GDM1 (cell line): ENCODE data around the gene MESP2.
"Not testable (repeated sequence)": the region's sequence is repeated elsewhere in the genome, so short reads cannot be mapped to it uniquely, and the experiment has no call there.

ENCODE experiments used
- DNase-seq: peaks from one replicate; lab custom pipeline; 2025; lab: John Stamatoyannopoulos, UW

The MESP2 gene

GRCh38 chr15:89781055-89781454 lies 4.9 kb downstream of the MESP2 start:
- DNase-seq = no peak

DNA sequence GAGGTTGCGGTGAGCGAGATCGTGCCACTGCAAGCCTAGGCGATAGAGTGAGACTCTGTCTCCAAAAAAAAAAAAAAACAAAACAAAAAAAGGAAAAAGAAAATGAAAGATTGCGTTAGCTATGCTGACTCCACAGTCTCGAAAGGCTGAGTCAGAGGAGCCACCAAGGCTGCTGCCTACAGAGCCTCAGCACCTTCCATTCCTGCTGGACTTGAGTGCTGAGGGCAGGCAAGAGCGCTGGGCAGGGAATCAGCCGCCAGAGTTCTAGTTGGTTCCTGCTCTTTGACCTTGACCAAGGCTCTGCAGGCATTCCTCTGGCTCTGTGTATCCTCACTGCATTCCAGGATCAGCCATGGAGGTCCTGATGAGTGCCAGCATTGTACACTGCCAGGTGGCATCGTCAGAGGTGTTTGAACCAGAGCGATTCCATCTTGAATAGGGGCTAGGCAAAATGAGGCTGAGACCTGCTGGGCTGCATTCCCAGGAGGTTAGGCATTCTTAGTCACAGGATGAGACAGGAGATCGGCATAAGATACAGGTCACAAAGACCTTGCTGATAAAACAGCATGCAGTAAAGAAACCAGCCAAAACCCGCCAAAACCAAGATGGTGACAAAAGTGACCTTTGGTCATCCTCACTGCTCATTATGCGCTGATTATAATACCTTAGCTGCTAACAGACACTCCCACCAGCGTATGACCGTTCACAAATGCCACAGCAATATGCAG lies 5.9 kb downstream of the MESP2 start:
- no peak for DNase-seq

DNA sequence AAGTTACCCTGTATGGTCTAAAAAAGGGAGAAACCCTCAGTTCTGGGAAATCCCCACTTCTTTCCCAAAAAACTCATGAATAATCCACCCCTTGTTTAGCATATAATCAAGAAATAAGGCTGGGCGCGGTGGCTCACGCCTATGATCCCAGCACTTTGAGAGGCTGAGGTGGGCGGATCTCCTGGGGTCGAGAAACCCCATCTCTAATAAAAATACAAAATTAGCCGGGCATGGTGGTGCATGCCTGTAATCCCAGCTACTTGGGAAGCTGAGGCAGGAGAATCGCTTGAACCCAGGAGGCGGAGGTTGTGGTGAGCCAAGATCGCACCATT lies 6.5 kb downstream of the MESP2 start:
- DNase-seq = not testable (repeated sequence)

GRCh38 chr15:89783111-89783860 lies 7.2 kb downstream of the MESP2 start:
- DNase-seq = no peak

- DNase-seq = no peak
Observed at GRCh38 chr15:89783861-89784685, 7.9 kb downstream of the MESP2 start.

DNA sequence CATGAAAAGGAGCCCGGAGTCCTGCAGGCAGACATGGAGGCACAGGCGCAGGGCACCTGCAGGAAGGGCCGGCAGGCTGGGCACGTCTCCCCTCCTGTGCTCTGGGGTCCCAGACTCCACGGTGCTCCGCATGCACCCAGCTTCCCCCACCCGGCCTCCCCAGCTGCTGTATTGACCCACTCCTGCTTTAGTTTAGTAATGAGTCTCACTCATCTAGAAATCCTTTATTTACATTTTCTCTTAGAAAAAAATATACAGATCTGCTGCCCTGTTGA lies 8.5 kb downstream of the MESP2 start:
- DNase-seq = no peak

DNA sequence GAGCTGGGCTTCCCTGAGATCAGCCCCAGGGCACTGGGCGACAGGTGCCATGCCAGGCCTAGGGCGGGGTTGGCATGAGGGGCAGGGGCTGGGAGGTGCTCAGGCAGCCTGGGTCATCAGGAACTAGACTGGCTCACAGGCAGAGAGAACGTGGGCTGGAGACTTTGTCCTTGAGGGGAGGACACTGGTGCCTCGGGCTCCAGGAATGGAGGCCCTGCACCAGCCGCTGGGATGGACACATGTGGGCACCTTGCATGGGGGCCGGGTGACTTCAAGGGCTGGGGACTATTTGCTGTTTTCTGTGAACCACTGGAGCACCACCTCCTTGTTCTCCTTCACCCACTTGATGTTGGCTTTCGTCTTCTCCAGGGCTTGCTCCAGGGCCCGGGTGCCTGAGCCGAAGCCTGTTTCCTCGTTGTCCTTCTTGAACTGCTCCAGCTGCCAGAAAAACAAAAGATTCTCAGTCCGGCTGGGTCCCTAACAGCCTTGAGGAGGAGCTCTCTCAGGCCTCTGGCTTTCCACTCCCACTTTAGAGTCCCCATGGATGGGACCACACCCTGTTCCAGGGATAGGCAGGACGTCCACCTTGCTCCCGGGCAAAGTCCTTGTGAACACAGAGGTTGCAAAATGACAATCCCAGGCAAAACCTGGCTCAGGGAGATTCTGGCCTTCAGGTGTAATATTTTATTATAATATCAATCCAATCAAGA lies 9.1 kb downstream of the MESP2 start:
- no peak for DNase-seq

- no peak for DNase-seq
Observed at GRCh38 chr15:89785774-89786140, 9.6 kb downstream of the MESP2 start.

- no peak for DNase-seq
Observed at GRCh38 chr15:89787944-89788343, 11.8 kb downstream of the MESP2 start.

DNA sequence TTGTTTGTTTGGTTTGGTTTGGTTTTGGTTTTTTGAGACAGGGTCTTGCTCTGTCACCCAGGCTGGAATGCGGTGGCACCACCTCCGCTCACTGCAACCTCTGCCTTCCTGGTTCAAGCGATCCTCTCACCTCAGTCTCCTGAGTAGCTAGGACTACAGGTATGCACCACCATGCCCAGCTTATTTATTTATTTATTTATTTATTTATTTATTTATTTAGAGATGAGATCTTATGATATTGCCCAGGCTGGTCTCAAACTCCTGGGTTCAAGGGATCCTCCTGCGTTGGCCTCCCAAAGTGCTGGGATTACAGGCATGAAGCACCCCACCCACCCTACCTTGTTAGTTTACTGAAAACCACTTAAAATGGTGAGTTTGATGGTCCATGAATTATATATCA lies 12.5 kb downstream of the MESP2 start:
- DNase-seq = not testable (repeated sequence)

DNA sequence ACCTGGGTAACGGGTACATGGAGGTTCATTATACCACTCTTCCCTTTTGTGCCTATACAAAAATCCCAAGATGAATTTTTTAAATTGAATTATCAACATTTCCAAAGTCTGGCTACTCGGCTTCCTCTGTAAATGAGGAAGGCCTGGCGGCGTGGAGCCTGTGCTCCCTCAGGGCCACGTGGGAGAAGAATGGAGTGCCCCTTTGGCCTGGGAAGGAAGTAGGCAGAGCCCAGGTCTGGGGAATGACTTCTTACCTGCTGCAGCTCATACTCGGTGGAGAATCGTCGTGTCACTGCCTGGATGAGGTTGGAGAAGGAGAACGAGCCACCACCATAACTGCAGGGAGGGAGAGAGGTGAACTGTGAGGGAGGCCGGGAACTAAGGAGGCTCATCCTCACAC lies 14.1 kb downstream of the MESP2 start:
- no peak for DNase-seq

GRCh38 chr15:89790661-89791060 lies 14.5 kb downstream of the MESP2 start:
- DNase-seq = no peak

DNA sequence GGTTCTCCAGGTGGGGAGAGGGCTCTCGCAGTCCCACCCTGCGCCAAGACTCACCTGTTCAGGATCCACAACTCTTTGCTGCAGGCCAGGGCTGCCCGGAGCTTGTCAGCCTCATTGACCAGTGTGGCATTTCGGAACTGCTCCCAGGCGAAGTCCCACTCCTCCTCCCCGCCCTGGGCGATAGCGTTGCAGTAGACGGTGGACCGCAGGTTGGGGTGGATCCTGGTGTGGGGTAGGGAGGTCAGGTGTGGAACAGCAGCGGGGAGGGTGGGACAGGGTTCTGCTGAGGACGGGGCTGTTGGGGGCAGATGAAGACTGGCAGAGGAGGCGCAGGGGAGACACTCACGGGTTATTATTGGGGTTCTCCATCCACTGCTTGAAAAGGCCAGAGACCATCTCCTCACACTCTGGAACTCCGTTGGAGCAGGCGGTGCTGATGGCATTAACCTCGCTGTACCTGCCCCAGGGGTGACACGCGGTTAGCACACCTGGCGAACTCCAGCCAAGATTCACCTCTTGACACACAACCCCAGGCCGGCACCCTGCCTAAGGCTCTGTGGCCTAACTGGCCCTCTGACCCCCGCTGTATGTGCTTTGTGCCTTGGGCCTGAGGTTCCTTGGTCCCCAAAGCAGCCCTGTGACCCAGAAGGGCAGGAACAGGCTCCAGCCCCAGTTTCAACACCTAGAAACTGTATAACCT lies 16.1 kb downstream of the MESP2 start:
- no peak for DNase-seq

GRCh38 chr15:89794627-89795241 lies 18.6 kb downstream of the MESP2 start:
- no peak for DNase-seq

GRCh38 chr15:89795996-89796395 lies 19.9 kb downstream of the MESP2 start:
- DNase-seq = no peak

DNA sequence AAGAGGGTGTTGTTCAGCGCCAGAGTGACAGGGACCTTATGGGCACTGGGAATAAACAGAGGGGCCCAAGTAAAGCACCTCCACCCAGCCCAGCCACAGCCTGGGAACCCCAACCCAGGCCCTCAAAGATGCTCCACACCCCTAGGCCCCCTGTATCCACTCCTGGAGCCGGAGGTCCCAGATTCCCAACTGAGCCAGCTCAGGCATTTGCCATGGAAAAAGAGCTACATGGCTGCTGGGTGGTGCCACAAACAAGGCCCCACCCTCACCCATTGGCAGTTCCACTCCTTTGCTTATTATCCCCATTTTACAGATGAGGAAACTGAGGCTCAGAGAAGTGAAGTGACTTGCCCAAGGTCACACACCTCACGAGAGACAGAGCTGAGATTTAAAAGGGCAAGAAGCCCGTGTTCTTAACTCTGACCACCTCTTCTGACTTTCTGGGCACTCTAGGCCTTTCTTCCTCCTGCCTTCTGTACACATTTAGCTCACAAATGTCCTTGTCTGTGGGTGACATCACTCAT lies 21.6 kb downstream of the MESP2 start:
- DNase-seq = no peak

DNA sequence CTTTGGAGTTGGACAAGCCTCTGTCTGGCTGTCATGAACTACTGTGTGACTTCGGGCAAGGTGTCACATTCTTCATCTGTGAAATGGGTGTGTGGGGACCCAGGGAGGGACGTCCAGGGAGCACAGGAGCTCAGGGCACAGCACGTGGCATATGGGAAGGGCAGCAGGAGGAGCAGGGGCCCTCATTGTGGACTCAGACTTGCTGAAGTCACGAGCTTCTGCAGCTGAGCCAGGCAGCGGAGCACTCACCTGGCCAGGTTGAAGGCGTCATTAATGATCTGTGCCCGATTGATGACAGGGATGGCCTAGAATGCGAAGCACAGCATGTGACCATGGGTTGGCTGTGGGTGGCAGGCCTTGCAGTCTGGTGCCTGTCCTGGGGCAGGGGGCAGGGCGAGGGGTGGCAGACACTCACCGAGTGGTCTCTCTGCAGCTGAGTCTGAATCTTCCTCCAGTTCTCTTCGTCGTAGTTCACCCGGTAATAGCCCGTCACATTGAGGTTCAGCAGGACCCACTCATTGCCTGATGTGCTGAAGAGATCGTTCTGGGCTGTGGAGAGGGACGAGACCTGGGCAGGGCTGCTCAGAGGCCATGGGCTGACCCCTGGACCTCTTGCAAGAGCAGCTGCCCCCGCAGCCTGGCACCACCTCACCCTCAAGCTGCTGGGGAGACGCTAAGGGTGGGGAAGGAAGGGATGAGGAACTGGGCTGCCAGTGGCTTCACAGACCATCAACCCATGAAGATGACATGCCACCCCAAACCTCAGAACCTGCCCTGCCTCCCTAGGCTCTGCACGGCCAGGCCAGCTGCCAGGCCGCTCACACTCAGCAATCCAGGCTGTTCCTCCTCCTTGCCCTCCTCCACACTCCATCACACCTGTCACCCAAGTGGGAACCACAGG lies 23.1 kb downstream of the MESP2 start:
- DNase-seq = no peak

DNA sequence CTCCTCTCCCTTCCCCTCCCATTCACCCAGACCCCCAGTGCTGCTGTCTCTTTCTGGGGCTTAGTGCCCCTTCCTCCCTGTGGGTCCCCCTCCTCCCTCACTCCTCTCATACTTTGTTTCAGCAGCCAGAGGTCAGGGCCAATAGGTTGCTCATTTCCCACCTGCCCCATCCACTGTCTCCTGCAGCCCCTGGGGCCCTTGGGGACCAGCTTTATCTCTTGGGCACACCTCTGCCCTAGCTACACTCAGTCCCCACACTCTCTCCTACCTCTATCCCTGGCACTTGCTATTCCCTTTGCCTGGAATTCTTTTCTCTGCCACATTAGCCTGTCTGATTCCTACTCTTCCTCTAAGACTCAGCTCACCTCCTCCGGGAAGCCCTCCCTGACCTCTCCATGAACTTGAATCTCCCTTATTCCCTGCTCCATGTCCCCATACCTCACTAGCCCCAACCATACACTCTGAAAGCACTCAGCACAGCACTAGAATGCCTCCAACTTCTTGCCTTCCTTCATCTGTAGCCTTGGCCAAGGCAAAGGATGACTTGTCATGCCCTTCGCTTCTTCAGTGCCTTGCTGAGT lies 23.9 kb downstream of the MESP2 start:
- DNase-seq = no peak

GRCh38 chr15:89801471-89802195 lies 25.5 kb downstream of the MESP2 start:
- DNase-seq = no peak
